Kidney epithelial cell (primary cell): ENCODE measurements around the gene TFDP2. TPM values are rescaled to one million over a fixed set of nuclear protein-coding genes. Genes with fewer than 3 reads are reported as not detected.
A peak's percentile ranks its signal among the peaks of the same experiment; 100 is the strongest.
"Not testable (repeated sequence)": the region's sequence is repeated elsewhere in the genome, so short reads cannot be mapped to it uniquely, and the experiment has no call there.

Experiments
- DNase-seq: peaks from one replicate; pipeline ENCODE4 v3.0.0-alpha.2; 2010; ENCODE audit warnings: low read depth
- H3K27me3 ChIP-seq: 2 replicates; pipeline ENCODE4 v1.6.0; 2011; ENCODE audit warnings: low read length; ENCODE audit not compliant: control insufficient read depth, insufficient read depth
- H3K36me3 ChIP-seq: 2 replicates; pipeline ENCODE4 v1.5.1; 2011; ENCODE audit warnings: low read length; ENCODE audit not compliant: control insufficient read depth, insufficient read depth
- H3K4me3 ChIP-seq: 2 replicates; pipeline ENCODE4 v1.5.1; 2011; ENCODE audit warnings: low read depth, mild to moderate bottlenecking, control low read depth, low read length
- total RNA-seq: library from RNA; depleted of rRNA; stranded (reverse); fragments of >200 nt; gene quantifications from 2 replicates; pipeline ENCODE4 v1.2.3, GENCODE V29; 2015
- TF ChIP-seq, protein P1 (sequence below): IDR thresholded peaks from 2 replicates; pipeline ENCODE4 v1.5.1; 2011; ENCODE audit warnings: mild to moderate bottlenecking, moderate library complexity, low read length, control low read depth, inconsistent platforms; ENCODE audit not compliant: insufficient read depth, poor library complexity, severe bottlenecking

The TFDP2 gene
- total RNA-seq, 1 donor from 2014 or later: 48.0 TPM

GRCh38 chr3:142087676-142088075 lies 61.7 kb downstream of the TFDP2 start:
- Histone ChIP-seq H3K4me3 (no peak overlapping the region), H3K36me3 (no peaks in the 10 kb centered on the region), H3K27me3 (no peaks in the 10 kb centered on the region)
- no peak for DNase-seq
- TF ChIP-seq, protein P1, sequence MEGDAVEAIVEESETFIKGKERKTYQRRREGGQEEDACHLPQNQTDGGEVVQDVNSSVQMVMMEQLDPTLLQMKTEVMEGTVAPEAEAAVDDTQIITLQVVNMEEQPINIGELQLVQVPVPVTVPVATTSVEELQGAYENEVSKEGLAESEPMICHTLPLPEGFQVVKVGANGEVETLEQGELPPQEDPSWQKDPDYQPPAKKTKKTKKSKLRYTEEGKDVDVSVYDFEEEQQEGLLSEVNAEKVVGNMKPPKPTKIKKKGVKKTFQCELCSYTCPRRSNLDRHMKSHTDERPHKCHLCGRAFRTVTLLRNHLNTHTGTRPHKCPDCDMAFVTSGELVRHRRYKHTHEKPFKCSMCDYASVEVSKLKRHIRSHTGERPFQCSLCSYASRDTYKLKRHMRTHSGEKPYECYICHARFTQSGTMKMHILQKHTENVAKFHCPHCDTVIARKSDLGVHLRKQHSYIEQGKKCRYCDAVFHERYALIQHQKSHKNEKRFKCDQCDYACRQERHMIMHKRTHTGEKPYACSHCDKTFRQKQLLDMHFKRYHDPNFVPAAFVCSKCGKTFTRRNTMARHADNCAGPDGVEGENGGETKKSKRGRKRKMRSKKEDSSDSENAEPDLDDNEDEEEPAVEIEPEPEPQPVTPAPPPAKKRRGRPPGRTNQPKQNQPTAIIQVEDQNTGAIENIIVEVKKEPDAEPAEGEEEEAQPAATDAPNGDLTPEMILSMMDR: no peak

GRCh38 chr3:142086581-142087090 lies 62.7 kb downstream of the TFDP2 start:
- H3K4me3 ChIP-seq: no peak overlapping the region
- no peaks in the 10 kb centered on the region for H3K36me3 ChIP-seq
- peak; percentile 7 for DNase-seq
- no peaks in the 10 kb centered on the region for H3K27me3 ChIP-seq
- TF ChIP-seq, protein P1: no peak

- Histone ChIP-seq H3K4me3 (no peak overlapping the region), H3K27me3 (no peaks in the 10 kb centered on the region), H3K36me3 (no peaks in the 10 kb centered on the region)
- no peak for DNase-seq
- TF ChIP-seq, protein P1: no peak
These were observed 68.2 kb downstream of the TFDP2 start for GRCh38 chr3:142081178-142081577.

GRCh38 chr3:142077859-142078500 lies 71.4 kb downstream of the TFDP2 start:
- TF ChIP-seq, protein P1: no peak
- Histone ChIP-seq H3K4me3 (no peak overlapping the region), H3K36me3 (no peaks in the 10 kb centered on the region), H3K27me3 (no peaks in the 10 kb centered on the region)
- DNase-seq: no peak

DNA sequence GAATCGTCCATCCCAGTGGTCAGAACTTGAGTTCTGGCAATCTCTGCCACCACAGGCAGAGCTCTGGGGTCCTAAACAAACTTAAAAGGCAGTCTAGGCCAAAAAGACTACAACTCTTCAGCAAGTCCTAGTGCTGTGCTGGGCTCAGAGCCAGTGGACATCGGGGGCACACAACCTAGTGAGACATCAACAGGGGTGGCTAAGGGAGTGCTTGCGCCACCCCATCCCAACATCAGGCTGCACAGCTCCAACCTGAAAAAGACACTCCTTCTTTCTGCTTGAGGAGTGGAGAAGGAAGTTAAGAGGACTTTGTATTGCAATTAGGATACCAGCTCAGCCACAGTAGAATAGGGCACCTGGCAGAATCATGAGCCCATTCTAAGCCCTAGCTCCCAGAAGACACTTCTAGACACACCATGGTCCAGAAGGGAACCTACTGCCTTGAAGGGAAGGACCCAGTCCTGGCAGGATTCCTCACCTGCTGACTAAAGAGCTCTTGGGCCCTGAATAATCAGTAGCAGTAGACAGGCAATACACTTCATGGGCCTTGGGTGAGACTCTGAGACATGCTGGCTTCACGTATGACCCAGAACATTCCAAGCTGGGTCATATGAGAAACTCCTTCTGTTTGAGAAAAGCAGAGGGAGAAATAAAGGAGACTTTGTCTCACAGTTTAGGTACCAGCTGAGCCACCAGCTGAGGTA lies 72.0 kb downstream of the TFDP2 start:
- H3K36me3 ChIP-seq: no peaks in the 10 kb centered on the region
- no peak overlapping the region for H3K4me3 ChIP-seq
- H3K27me3 ChIP-seq: no peaks in the 10 kb centered on the region
- no peak for DNase-seq
- TF ChIP-seq, protein P1: no peak

GRCh38 chr3:142075656-142076055 lies 73.7 kb downstream of the TFDP2 start:
- H3K36me3 ChIP-seq, DNase-seq: not testable (repeated sequence)

More at GRCh38 chr3:142075656-142076055, 73.7 kb downstream of the TFDP2 start:
- H3K27me3 ChIP-seq, H3K4me3 ChIP-seq: not testable (repeated sequence)
